ENCODE measurements around the gene XIAP.
A peak's percentile ranks its signal among the peaks of the same experiment; 100 is the strongest.
"Not testable (repeated sequence)": the region's sequence is repeated elsewhere in the genome, so short reads cannot be mapped to it uniquely, and the experiment has no call there.

XIAP gene

DNA sequence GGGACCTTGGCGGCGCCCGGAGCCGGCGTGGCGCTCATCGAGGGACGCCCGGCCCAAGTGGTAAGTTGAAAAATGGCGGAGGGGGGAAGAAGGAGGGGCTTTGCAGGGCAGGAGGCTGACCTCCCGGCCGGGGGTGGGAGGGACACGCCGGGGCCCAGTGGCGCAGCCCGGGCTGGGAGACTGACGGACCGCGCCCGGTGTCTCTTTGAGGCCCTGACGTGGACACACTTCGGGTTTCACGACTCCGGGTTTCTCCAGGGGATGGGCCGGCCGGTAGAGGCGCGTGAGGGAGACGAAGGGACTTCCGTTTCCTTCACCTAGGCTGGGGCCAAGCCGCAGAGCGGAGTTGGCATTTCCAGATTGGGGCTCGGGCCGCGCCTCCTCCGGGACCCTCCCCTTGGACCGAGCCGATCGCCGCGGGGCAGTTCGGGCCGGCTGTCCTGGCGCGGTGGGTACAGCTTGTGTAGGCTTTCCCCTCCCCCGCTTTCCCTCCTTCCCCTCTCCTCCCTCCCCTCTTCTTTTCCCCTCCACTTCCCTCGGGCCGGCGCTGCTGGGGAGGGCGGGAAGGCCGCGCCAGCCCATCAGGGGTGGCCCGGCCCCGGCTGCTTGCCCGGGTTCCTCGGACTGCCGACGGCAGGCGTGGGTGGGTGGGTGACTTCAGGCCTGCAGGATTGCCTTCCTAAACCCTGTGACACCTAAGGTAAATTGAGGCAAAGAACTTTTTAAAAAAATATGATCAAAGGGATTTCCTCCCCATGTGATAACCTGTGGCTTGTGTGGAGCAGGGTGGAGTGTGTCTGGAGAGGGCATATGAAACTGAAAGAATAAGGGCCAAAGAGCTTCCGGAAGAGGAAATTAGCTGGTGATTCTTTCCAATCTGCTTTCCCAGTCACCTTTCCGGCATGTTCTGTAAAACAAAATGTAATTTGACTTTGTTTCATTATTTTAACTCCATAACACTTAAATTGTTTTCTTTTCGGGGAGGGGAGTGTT is at the start of gene XIAP:
Gene XIAP (plus strand): TSS at position 208 of the 993 bp plus-strand sequence. CDS start 25,610 bp downstream, outside the sequence.
- peak; percentile 71 for DNase-seq (ENCODE audit: low read depth)

DNA sequence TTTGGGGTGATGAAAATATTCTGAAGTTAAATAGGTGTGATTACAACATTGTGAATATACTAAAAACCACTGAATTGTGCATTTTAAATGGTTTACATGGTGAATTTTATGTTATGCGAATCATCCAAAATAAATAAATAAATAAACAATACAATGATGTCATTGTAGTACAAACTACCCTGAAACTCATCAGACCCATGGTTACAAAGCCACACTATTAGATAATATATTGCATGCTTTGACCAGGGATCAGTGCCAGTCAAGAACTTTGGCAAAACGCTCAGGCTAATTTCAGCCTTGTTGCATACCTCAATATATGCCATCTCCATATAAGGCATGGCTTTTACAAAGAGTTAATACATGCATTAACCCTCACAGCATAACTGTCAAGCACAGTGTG is 45.5 kb upstream of the XIAP start:
- no peak for DNase-seq (ENCODE audit: low read depth)

DNA sequence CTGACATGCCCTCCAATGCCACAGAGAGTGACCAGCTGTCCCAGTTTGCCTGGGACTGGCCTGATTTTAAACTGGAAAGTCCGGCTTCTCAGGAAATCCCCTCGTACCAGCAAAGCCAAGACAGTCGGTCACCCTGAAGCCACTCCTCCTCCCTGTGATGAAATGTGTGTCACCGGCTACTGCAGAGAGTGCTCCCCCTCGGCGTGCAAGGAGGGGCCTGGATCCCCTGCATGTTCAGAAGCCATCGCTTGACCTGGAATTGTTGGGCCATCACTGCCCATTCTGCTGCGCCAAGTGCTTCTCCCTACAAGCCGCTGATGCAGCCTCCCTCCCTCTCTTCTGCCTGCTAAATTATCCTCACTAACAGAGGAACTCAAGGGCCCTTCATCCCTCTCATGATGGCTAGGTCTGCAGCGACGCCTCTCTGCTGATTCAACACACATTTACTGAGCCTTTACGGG is 44.9 kb upstream of the XIAP start:
- not testable (repeated sequence) for DNase-seq (ENCODE audit: low read depth)

DNA sequence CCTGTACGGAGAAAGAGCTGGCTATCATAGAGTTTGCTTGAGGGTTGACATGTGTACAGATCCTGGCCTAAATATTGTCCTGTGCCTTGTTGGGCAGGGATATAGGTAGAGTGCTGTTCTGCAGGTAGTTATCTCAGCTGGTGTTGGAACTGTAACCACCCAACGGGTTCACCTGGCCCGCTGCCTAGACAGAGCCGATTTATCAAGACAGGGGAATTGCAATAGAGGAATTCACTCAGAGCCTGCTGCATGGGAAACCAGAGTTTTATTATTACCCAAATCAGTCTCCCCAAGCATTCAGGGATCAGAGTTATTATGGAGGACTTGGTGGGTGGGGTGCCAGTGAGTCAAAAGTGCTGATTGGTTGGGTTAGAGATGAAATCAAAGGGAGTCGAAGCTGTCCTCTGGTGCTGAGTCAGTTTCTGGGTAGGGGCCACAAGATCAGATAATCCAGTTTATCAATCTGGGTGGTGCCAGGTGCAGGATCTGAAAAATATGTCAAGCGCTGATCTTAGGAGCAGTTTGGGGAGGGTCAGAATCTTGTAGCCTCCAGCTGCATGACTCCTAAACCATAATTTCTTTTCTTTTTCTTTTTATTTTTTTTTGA is 42.5 kb upstream of the XIAP start:
- no peak for DNase-seq (ENCODE audit: low read depth)

DNA sequence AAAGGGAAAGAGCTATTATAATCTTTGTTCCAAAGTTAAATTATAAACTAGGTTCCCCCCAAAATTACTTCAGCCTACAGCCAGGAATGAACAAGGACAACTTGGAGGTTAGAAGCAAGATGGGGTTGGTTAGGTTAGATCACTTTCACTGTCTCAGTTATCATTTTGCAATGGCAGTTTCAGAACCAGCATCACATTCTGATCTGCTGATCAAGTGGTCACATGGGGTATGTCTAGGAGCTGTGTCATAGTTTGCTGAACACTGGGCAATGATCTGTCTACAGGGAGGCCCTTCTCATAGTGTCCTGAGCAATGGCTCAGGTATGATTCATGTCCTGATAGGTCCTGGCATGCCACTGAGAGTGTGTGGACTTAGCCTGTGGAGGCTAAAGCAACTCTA is 41.6 kb upstream of the XIAP start:
- DNase-seq (ENCODE audit: low read depth) = no peak

DNA sequence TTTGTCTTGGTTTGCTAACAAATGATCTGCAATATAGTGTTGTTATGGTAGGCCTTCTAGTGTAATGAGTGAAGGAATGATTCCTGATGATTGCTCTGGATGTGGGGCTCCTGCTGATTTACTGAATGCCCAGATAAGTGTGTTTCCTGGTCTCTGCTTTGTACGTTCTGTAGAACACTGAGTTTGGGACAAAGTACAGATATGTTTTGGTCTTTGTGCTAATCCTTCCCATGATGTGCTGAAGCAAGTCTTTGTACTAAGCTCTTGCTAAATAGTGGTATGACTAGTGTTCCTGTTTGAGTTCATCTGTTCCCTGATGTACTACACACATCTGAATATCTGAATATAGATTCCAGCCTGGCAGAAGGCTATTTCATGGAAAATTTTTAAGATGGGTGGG is 36.9 kb upstream of the XIAP start:
- DNase-seq (ENCODE audit: low read depth) = no peak

DNA sequence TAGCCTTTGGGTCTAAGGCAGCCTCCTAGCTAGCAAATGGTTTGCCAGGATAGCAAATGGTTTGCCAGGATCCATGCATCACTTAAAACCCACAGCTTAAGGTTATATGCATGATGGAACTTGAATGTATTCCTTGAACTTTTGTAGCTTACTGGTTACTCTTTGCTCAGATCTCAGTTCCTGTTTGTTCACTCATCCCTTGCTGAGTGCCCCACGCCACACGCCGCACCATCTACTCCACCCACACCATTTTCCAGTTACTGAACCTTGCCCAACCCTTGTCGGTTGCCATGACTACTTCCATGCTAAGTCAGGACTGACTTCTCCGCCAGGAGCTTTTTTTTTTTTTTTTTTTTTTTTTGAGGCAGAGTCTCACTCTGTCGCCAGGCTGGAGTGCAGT is 29.5 kb upstream of the XIAP start:
- DNase-seq (ENCODE audit: low read depth) = no peak

DNA sequence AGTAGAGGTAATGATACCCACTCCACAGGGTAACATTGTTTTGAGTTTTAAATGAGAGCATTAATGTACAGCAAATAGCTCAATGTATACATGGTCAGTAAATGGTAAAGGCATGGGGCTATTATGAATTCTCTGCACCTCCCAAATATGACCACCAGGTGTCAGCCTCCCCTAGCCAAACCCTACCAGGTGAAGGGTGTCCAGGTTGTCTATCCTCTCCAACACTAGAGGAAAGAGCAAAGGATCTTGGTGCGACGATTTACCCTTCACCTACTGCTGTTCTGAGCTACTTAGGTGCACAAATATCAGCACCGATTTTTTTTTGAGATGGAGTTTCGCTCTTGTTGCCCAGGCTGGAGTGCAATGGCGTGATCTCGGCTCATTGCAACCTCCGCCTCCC is 26.5 kb upstream of the XIAP start:
- DNase-seq (ENCODE audit: low read depth) = no peak

DNA sequence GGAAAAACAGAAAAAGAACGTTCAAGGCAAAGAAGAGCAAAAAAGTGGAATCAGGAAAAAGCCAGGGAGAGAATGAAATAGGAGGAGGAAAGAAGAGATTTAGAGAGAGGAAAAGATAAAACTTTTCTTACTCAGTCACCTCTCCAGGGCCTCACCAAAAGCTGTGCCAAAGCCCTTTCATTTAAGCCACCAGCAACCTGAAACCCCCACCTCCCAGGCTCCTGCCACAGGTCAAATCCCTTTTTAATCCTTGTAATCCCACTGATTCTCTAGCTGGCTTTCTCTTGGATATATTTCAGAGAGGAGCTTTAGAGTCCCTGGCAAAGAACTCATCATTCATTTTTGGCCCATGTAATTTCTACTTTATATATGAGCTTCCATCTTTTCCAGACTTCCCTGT is 25.7 kb upstream of the XIAP start:
- DNase-seq (ENCODE audit: low read depth) = no peak

DNA sequence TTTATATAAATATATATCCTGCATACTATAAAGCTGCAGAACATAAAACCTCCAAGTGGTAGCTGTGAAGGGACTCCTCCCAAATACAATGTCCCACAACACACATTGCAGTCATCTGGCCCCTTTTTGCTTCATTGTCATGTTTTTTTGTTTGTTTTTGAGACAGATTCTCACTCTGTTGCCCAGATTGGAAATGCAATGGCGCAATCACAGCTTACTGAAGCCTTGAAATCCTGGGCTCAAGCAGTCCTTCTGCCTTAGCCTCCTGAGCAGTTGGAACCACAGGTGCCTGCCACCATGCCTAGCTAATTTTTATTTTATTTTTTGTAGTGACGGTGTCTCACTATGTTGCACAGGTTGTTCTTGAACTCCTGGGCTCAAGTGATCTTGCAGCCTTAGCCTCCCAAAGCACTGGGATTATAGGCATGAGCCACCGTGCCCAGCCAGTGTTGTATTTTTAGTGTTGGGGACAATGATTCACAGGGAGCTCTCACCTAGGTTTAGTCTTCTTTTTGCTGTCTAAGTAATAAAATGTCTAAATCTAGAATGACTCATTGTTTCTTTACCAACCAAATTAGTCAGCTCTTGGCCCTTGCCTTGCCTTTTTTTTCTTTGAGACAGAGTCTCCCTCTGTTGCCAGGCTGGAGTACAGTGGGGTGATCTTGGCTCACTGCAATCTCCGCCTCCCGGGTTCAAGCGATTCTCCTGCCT is 24.0 kb upstream of the XIAP start:
- DNase-seq (ENCODE audit: low read depth) = no peak

DNA sequence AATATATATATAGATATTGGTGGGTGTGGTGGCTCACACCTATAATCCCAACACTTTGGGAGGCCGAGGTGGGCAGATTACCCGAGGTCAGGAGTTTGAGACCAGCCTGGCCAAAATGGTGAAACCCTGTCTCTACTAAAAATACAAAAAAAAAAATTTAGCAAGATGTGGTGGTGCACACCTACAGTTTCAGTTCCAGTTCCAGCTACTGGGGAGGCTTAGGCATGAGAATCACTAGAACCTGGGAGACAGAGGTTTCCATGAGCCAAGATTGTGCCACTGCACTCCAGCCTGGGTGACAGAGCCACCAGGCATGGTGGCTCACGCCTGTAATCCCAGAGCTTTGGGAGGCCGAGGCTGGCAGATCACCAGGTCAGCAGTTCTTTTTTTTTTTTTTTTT is 14.7 kb upstream of the XIAP start:
- DNase-seq (ENCODE audit: low read depth) = not testable (repeated sequence)

DNA sequence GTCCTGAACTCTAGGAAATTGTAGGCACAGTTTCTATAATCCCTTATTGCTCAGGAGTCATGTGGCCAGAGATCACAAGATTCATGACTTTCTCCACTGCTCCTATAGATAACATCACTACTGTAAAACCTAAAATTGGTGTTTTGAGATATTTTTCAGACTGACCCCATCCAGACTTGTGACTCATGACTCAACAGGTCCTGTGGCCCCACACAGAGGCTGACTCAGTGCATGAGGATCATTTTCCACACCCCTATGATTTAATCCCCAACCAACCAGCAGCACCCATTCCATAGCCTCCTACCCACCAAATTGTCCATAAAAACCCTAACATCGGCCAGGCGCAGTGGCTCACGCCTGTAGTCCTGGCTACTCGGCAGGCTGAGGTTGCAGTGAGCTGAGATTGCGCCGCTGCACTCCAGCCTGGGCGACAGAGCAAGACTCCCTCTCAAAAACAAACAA is 13.2 kb upstream of the XIAP start:
- no peak for DNase-seq (ENCODE audit: low read depth)

DNA sequence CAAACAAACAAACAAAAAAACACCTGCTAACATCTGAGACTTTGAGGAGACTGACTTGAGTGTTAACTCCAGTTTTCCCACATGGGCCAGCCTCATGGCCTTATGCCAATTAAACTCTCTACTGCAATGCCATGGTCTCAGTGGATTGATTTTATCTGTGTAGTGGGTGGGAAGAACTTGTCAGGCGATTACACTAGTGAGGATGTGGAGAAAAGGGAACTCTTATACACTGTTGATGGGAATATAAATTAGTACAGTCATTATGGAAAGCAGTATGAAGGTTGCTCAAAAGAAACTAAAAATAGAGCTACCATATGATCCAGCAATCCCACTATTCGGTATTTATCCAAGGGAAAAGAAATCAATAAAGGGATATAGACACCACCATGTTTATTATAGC is 12.8 kb upstream of the XIAP start:
- DNase-seq (ENCODE audit: low read depth) = no peak

DNA sequence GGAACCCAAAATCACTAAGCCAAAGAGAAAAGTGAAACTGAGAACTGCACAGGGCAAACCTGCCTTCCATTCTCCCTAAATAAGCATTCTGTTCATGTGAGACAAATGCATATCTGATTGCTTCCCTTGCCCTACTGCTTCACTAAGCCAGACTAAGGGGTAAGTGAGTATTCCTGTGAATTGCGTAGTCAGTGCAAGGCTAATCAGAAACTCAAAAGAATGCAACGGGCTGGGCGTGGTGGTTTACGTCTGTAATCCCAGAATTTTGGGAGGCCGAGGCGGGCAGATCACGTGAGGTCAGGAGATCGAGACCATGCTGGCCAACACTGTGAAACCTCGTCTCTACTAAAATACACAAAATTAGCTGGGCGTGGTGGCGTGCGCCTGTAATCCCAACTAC is 10.8 kb upstream of the XIAP start:
- DNase-seq (ENCODE audit: low read depth) = no peak

DNA sequence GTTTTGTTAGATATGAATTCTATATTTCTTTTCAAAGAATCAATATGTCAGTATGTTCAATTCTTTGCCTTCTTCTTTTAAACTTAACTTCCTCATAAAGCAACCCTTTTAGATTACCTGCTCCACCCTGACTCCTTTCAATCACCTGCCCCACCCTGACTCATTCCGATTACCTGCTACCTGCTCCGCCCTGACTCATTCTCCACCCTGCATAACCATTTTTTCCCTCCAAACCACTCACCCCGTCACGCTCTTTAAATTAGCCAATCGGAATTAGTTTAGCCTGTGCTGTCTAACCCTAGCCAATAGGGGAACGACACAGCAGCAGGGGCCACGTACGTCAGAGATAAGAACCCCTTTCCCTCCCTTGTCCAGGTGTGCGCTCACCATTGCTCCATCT is 9.9 kb upstream of the XIAP start:
- not testable (repeated sequence) for DNase-seq (ENCODE audit: low read depth)

DNA sequence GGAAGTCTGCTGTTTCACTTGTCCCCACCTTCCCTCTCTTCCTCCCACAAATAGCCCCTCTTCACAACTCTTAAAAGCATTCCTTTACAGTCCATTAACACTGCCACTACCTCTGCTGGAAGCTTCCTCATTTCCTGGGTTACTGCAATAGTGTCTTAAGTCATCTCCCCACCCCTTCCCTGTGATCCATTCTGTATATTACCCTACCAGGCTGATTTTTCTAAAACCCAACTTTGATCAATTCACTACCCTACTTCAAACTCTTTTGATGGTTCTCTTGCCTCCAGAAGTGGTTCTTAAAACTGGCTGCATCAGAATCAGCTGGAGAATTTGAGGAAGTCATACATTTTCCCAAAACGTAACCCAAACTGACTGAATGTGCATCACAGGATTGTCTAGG is 8.8 kb upstream of the XIAP start:
- no peak for DNase-seq (ENCODE audit: low read depth)

DNA sequence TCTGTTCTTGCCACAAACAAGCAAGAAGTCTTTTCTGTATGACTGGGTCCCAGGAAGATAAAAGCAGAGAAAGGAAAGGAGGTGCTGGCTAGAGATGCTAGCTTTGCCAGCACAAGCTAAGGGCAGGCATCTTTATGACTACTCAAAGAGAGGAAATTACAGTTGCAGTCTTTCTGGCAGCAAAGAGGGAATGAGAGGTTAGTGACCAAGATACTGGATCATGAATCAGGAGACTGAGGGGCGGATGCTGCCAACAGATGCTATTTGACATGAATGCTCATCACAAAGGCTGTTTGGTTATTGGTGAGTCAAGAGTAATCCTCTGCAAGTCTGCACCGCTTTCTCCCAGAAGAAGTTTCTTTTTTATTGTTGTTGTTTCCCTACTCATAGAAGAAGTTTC is 5.5 kb upstream of the XIAP start:
- no peak for DNase-seq (ENCODE audit: low read depth)

DNA sequence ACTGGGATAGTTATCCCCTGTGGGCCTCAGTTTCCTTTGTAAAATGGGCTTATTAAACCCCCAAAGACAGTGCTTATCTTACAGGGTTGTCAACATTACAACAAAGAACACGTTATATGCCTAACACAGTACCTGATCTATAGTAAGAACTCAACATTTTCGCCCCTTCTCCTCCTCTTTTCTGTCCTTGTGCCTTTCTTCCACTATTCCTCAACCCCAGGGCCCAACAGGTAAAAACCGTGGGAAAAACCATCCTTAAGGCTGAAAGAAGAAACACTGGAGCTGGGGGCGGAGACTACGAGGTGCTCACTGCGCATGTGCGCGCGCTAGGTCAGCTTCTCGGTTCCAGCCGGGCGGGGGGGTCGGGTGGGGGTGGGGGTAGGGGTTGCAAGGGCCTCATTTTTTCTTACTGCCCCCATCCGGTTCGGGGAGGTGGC is 426 bp upstream of the XIAP start:
- DNase-seq (ENCODE audit: low read depth) = no peak

DNA sequence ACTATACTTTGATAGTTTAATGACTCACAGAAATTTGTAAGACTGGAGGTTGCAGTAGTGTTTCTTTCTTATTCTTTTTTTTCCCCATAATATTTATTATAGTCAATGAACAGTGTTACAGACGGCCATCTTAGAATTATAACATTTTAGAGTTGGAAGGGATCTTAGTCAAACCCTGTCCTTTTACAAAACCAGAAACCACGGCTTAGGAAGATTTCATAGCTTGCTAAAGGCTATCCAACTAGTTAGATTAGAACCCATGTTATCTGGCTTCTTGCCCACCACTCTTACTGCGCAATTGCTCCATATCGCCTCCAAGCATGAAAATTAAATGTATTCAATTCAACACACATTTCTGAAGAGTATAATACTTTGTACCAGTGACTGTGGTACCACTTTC is 1.1 kb downstream of the XIAP start:
- no peak for DNase-seq (ENCODE audit: low read depth)

DNA sequence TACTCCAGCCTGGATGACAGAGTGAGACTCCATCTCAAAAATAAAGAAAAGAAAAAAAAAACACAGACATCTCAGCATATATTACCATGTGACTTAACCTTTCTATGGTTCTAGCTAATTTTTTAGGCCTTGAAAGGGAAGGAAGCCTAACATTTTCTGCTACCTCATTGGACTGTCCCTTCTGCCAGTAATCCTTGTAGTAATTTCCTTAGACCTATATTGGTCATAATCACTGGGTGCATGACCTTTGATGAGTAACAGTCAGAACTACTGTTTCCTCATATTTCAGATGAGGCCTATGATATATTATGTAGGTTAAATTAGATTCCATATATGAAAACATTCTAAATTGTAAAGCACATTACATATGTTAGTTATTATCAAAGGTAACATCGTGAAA is 9.6 kb downstream of the XIAP start:
- DNase-seq (ENCODE audit: low read depth) = no peak

DNA sequence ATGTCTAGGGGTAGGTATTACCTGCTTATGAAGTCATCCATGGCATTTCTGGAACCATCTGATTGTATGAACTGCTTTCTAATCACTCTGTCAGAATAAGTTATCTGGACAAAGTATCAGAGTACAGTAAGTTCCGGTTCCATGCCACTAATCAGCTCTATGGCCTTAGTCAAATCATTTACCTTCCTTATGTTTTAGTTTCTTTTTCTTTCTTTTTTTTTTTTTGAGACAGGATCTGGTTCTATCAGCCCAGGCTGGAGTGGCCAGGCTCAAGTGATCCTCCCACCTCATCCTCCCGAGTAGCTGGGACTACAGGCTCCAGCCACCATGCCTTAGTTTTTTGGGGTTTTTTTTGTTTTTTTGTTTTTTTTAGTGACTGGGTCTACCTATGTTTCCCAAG is 11.5 kb downstream of the XIAP start:
- no peak for DNase-seq (ENCODE audit: low read depth)

DNA sequence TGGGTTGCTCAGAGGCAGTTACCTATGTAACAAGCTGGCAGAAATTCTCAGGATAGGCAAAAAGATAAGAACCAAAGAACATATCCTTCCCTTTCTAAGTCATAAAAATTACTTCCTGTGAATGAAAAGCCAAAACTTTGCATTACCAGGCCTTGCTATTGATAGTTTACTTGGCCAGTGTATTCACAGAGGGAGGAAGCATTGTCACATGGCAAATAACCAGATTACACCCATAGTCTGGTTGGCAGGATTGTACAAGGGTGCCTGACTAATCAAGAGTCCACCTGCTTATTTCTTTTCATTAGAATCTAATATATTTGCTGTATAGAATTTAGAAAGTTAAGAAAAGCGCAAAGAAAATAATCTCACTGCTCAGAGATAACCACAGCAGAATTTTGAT is 14.1 kb downstream of the XIAP start:
- no peak for DNase-seq (ENCODE audit: low read depth)

DNA sequence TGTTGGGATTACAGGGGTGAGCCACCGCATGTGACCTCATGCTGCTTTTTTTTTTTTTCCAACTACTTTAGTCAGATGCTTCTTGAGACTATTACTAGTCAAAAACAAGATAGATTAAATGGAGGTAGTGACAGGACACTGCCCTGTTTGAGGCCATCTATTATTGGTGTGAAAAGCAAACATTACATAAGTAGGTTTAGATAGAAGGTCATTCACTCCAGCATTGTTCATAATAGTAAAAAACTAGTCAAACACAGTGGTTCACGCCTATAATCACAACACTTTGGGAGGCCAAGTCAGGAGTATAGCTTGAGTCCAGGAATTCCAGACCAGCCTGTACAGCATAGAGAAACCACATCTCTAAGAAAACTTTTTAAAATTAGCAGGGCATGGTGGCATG is 16.3 kb downstream of the XIAP start:
- DNase-seq (ENCODE audit: low read depth) = no peak

All from CMK (cell line).